ENCODE measurements around the gene SDF2L1. TPM values are rescaled to one million over a fixed set of nuclear protein-coding genes. Genes with fewer than 3 reads are reported as not detected.

The SDF2L1 gene
- total RNA-seq (ENCODE audit: low replicate concordance), result 4.3 and 16.6 TPM in 2 replicates

GRCh38 chr22:21641789-21642583 lies at the start of gene SDF2L1:
TSS of gene SDF2L1 (plus strand) at chr22:21642302. CDS start at chr22:21642337, 35 bp downstream.
- no peaks in the 10 kb centered on the region for H3K9me3 ChIP-seq (ENCODE audit: low read depth)
- H2AFZ ChIP-seq (replicated peaks), result peak within 1 kb of the TSS; percentile 83
- H3K4me3 ChIP-seq, result peak within 1 kb of the TSS; percentile 50
- H3K36me3 Mint-ChIP-seq, result peaks cover 8% of the 10 kb centered on the region
- H3K27ac ChIP-seq, result no peak within 1 kb of the TSS
- H3K27me3 Mint-ChIP-seq (ENCODE audit: insufficient read depth, low read depth), result peaks cover 7% of the 10 kb centered on the region
- peaks cover 19% of the 10 kb centered on the region for H4K20me1 ChIP-seq (ENCODE audit: low read depth)
- peak; percentile 99 for DNase-seq (ENCODE audit: low spot score)
- H3F3A ChIP-seq (ENCODE audit: low read depth), result peaks cover 24% of the 10 kb centered on the region
- peak within 1 kb of the TSS; percentile 60 for H3K9ac ChIP-seq
- H3K4me1 Mint-ChIP-seq, result peaks cover 26% of the 10 kb centered on the region
- H3K9me3 Mint-ChIP-seq, result no peaks in the 10 kb centered on the region
- H3K36me3 ChIP-seq, result no peaks in the 10 kb centered on the region
- peaks cover 11% of the 10 kb centered on the region for H3K4me1 ChIP-seq
- H3K4me2 ChIP-seq, result peak within 1 kb of the TSS; percentile 83
- peak within 1 kb of the TSS; percentile 89 for H3K4me3 Mint-ChIP-seq
- H3K79me2 ChIP-seq (ENCODE audit: low read depth), result no peaks in the 10 kb centered on the region
- TF ChIP-seq CTCF (IDR thresholded peaks at IDR 0.05) (no peak), EZH2phosphoT487 (IDR thresholded peaks at IDR 0.05) (no peak), EZH2 (IDR thresholded peaks at IDR 0.05) (peak; percentile 28)
- H3K27me3 ChIP-seq, result peaks cover 13% of the 10 kb centered on the region
- no peak within 1 kb of the TSS for H3K27ac Mint-ChIP-seq

DNA sequence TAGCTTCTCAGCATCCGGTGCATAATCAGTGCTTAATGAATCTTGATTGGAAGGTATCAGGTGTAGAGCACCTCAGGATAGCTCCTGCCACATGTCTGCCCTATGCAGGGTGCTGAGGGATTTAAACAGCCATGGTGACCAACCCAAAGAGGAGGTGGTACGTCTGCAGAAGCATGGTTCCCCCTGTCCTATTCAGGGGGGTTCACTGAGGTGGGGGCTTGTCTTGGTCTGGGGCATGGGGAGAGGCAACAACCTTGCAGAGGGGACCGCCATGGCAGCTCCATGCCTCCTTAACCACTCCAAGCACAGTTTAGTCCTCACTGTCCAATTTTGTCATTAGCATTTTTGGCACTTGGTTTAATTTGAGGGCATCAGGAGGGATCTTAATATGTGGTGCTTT lies 49.7 kb upstream of the SDF2L1 start:
- peaks cover 2% of the 10 kb centered on the region for H3K4me1 Mint-ChIP-seq
- Histone ChIP-seq H3K36me3 (peaks cover 5% of the 10 kb centered on the region), H3K79me2 (ENCODE audit: low read depth) (peaks cover 100% of the 10 kb centered on the region), H3K4me1 (no peaks in the 10 kb centered on the region), H3K9me3 (ENCODE audit: low read depth) (no peaks in the 10 kb centered on the region), H3F3A (ENCODE audit: low read depth) (no peaks in the 10 kb centered on the region), H2AFZ (replicated peaks) (no peak overlapping the region), H4K20me1 (ENCODE audit: low read depth) (peaks cover 99% of the 10 kb centered on the region), H3K9ac (no peak overlapping the region), H3K27ac (no peak overlapping the region), H3K4me3 (no peak overlapping the region), H3K4me2 (no peak overlapping the region), H3K27me3 (no peaks in the 10 kb centered on the region)
- no peak for DNase-seq (ENCODE audit: low spot score)
- no peaks in the 10 kb centered on the region for H3K9me3 Mint-ChIP-seq
- H3K4me3 Mint-ChIP-seq, result no peak overlapping the region
- H3K27me3 Mint-ChIP-seq (ENCODE audit: insufficient read depth, low read depth), result peaks cover 5% of the 10 kb centered on the region
- TF ChIP-seq CTCF (IDR thresholded peaks at IDR 0.05), result no peak
- TF ChIP-seq EZH2 (IDR thresholded peaks at IDR 0.05), result no peak
- TF ChIP-seq EZH2phosphoT487 (IDR thresholded peaks at IDR 0.05), result no peak
- no peak overlapping the region for H3K27ac Mint-ChIP-seq
- peaks cover 49% of the 10 kb centered on the region for H3K36me3 Mint-ChIP-seq

- Mint-ChIP-seq H3K4me3 (no peak overlapping the region), H3K36me3 (peaks cover 41% of the 10 kb centered on the region), H3K9me3 (no peaks in the 10 kb centered on the region), H3K27ac (no peak overlapping the region), H3K4me1 (peaks cover 2% of the 10 kb centered on the region), H3K27me3 (ENCODE audit: insufficient read depth, low read depth) (peaks cover 5% of the 10 kb centered on the region)
- Histone ChIP-seq H3K27me3 (no peaks in the 10 kb centered on the region), H3K4me1 (no peaks in the 10 kb centered on the region), H3F3A (ENCODE audit: low read depth) (no peaks in the 10 kb centered on the region), H3K9ac (no peak overlapping the region), H2AFZ (replicated peaks) (no peak overlapping the region), H3K9me3 (ENCODE audit: low read depth) (no peaks in the 10 kb centered on the region), H4K20me1 (ENCODE audit: low read depth) (peaks cover 99% of the 10 kb centered on the region), H3K27ac (no peak overlapping the region), H3K79me2 (ENCODE audit: low read depth) (peaks cover 100% of the 10 kb centered on the region), H3K36me3 (peaks cover 5% of the 10 kb centered on the region), H3K4me2 (no peak overlapping the region), H3K4me3 (no peak overlapping the region)
- TF ChIP-seq EZH2phosphoT487 (IDR thresholded peaks at IDR 0.05) (no peak), EZH2 (IDR thresholded peaks at IDR 0.05) (no peak), CTCF (IDR thresholded peaks at IDR 0.05) (peak; percentile 57)
- peak; percentile 56 for DNase-seq (ENCODE audit: low spot score)
Measured at GRCh38 chr22:21593406-21594232, 48.5 kb upstream of the SDF2L1 start.

Measured in neural progenitor cell (in vitro differentiated cells).